ENCODE data around the gene SLC9A4.

Gene SLC9A4

DNA sequence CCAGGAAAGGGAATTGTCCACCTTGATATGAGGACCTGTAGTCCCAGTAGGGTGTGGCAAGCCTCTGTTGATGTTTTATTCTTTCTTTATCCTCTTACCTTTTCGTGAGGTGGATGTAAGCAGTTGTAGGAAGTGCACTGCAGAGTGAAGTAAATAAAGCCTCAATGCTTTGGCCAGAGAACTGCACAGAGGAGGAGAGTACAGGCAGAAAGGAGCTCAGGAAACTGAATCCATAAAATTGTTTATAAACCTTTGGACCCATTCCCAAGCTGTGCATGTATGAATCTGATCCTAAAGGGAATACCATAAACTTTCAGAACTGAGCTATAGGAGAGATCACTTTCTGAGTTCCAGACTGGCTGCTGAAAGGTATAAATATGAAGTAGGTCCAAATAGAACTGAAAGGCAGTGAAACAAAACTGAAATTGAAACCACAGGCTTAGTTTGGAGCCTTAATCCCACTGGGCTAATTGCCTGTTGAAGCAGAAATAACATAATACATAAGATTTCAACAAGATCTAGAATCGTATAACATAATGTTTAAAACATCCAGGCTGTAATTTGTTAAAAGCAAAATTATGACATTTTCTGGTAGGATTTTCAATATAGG, 17.9 kb upstream of the SLC9A4 start:
- no peak for DNase-seq

DNA sequence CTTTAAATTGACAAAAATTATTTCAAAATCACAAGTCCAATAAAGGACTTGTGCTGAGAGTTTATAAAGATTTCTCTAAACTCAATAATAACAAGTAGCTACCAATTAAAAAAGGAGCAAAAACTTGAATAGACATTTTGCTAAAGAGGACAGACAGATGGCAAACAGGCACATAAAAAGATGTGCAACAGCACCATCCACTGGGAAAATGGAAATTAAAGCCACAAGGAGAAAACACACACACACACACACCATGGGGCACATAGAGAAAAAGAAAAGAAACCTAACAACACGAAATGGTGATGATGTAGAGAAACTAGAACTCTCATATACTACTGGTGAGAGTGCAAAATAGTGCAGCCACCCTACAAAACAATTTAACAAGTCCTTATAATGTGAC, 12.6 kb upstream of the SLC9A4 start:
- DNase-seq, result no peak

DNA sequence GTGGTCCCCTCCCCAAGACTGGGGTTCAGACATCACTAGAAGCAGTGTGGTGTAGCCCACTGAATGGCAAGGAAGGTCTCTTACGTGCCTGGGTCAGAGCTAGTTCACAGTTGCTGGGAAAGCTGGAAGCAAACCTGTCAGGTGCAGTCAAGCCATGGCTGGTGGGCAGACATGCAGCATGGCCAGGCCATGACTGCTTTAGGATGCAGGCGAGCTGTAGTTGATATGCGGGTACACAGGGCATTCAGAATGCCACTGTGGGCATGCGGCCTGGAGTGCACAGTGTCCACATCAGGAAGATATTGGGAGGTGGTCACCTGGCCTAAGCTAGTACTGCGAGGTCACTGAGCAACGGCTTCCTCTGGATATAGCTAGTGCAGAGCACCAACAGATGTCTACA, 11.8 kb upstream of the SLC9A4 start:
- no peak for DNase-seq

DNA sequence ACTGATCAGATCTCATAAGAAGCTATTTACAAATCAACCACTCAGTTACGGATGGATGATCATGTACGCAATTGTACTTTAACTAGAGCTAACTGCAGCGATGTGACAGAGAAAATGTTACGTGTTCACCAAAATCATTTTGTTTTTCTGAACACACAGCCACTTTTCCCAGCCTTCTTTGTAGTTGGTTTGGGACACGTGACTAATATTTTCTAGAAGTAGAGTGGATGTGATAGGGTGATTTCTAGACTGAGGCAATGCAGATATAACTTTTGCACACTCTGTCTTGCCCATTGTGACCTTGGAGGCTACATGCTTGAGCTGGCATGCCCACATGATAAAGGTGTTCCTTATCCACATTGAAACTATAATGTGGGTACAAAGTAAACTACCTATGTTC, 9.9 kb upstream of the SLC9A4 start:
- no peak for DNase-seq

DNA sequence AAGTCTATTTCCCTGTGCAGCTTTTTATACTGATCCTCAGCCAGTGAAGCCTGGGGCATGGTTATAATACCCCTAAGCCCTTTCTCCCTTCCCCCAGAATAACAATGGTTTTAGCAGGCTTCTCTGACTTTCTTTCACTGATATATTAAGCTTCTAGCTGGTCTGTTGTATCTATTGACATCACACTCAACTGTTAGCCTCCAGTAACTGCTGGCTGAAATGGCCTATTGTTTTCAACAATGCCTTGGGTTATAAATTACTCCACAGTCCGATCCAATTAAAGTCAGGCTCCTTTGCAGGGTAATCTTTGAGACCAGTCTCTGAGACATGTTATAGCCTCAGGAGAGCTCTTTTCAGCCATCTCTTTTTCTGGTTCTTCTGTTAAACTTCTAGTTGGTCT, 2.9 kb upstream of the SLC9A4 start:
- no peak for DNase-seq

DNA sequence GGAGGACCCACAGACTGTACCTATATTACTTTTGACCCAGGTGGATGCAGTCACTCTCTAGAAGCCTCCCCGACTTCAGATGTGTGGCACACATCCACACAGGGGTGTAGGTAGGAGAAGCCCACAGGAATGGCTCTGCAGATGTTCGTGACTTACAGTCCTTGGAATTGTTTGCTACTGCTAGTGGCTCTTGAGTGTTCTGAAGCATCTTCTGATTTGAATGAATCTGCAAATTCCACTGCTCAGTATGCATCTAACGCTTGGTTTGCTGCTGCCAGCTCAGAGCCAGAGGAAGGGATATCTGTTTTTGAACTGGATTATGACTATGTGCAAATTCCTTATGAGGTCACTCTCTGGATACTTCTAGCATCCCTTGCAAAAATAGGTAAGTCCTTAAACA, 605 bp downstream of the SLC9A4 start:
- DNase-seq, result no peak

DNA sequence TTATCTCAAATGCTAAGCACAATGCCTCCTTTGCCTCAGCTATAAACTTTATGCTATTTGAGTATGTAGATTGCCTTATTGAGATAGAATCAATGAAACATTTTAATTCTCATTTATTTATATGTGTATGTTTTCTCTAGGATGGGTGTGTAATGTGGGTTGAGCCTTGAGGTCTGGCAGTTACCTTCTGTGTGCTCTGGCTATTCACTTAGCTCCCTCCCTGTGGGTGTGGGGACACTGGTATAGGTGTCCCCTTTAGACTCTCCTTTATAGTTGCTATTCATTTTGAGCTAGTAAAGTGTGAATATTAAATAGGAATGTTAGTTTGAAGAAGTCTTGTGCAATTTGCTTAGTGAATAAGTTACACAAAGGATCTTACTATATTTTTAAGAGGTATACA, 1.8 kb downstream of the SLC9A4 start:
- no peak for DNase-seq

DNA sequence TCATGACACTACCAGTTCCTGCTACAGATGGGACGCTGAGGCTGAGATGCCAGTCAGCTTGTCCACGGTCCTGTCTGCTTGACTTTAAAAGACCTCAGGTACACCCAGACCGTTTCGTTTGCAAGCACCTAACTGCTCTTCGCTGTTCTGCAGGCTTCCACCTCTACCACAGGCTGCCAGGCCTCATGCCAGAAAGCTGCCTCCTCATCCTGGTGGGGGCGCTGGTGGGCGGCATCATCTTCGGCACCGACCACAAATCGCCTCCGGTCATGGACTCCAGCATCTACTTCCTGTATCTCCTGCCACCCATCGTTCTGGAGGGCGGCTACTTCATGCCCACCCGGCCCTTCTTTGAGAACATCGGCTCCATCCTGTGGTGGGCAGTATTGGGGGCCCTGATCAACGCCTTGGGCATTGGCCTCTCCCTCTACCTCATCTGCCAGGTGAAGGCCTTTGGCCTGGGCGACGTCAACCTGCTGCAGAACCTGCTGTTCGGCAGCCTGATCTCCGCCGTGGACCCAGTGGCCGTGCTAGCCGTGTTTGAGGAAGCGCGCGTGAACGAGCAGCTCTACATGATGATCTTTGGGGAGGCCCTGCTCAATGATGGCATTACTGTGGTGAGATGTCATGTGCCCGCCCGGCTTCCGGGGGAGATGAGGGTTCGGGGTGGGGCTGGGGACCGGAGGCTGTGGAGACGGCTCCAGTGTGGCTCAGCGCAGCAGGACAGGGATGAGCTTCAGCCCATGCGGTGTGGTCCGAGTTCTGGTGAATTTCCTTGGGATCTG, 5.9 kb downstream of the SLC9A4 start:
- DNase-seq, result no peak

DNA sequence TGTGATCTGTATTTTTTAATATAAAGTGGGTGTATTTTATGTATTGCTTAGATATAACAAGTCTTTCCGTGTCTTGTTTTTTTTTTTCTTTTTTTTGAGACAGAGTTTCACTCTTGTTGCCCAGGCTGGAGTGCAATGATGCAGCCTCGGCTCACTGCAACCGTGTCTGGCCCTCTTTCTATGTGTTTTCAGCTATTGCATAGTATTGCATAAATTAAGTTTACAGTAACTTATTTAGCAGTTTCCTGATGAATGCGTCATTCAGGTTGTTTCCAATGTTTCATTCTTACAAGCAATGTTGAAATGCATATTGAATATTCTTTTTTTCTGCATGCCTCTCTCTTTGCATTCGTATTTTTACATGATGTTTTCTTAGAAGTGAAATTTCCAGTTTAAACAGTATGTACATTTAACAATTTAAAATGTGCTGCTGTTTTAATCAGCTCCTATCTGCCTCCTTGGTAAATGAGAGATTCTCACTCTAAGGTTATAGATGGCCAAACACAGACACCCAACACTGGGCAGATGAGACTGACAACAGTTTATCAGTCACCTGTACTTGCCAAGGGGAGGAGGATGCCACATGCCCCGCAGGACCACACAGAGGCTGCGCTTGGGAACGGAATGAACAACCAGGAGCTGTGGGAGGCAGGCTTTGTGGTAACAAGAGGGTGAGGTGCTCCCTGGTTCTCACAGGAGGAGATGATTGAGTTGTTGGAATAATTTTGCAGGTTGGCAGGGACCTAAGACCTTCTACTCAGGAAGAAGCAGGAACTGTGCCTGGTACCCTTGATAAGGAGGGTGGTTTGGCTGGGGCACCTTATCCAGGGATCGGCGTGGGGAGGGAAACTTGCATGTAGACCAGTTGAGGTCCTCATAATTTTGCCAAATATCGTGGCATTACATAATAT, 7.5 kb downstream of the SLC9A4 start:
- no peak for DNase-seq

DNA sequence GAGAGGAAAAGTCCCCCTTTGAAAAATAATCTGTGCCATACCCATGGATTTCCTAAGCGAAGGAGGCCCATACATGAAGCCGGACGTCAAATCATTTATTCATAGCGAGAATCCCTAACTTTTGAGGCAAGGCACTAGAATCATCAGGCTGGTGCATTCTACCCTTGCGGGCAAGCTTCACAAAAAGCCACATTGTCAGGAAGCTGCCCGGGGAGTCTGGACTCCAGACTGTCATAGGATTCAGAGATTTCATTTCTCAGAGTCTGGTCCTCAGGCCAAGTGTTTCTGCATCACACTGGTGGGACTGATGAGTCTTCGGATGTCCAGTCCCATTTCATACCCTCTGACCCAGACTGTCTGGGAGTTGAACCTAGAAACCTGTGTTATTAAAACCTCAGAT, 8.9 kb downstream of the SLC9A4 start:
- DNase-seq, result no peak

DNA sequence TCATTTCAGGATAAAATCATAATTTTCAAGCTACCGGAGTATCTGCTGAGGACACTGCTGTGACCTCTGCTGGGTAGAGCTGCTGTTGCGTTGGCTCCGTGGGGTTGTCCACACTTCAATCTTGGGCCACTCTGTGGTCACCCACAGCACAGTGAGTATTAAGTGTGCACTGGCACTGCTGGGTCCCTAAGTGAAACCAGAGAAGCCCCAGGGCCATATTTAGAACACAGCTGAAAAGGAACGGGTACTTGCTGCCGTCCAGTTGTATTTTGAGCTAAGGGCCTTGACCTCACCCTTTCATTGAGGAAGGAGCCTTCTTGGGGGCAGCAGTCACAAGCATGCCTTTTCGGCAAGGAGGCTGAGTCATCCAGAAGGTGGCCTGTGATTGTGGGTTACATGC, 10.1 kb downstream of the SLC9A4 start:
- DNase-seq, result no peak

DNA sequence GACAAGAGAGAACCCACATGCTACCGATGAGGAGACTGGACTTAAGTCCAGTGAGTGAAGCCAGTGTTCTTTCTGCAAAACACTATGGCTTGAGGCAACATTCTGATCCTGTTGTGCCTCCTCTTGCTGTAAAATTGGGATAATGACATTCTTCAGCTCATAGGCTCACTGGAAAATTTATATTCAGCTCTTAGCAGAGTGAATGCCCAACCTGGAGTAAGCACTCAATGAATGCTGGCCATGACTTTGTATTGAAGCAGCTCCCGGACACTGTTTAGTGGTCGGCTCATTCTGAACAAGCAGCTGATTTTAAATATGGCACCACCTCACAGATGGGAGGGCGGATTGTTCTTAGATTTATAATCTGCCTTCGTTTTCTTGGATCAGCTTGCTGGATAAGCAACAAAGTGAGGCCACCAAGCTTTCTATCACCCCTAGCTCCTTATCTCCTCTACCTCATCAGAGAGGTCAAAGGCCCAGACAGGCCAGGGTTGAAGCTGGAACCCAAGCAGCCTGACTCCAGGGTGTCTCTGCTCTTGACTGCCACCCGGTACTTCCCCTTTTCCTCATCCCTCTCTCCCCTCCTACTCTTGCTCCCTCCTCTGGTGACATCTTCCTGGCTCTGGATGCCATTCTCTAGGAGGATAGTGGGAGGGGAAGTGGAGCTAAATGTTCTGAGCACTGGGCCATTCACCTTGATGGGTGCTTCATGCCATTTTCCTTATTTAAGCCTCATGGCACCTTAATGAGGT, 11.5 kb downstream of the SLC9A4 start:
- DNase-seq, result no peak

DNA sequence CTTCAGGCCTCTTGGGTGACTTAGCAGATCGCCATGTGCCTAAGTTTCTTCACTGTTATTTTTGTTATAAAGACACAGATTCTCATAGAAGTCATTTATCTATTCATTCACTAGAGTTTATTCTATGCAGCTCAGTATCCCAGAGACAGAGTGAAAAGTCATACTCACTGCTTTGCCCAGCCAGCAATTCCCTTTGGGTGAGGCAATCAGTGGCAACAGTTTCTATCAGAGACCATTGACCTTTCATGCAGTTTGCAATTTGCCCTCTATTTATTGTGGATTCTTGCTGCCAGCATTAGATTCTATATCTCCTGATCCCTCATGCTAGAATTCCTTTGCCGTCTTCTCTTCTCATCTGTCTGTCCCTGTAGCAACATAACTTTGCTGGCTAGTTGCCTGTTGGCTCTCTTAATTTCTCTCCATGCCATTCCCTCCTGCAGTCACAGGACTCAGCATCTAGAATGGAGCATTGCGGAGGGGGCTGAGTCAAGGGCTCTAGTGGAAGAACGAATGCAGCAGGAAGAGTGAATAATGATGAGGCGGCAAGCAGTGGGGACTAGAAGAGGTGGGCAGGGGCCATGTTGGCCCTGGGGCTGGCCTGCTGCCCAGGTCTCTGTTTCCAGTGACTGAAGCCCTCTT, 12.2 kb downstream of the SLC9A4 start:
- no peak for DNase-seq

DNA sequence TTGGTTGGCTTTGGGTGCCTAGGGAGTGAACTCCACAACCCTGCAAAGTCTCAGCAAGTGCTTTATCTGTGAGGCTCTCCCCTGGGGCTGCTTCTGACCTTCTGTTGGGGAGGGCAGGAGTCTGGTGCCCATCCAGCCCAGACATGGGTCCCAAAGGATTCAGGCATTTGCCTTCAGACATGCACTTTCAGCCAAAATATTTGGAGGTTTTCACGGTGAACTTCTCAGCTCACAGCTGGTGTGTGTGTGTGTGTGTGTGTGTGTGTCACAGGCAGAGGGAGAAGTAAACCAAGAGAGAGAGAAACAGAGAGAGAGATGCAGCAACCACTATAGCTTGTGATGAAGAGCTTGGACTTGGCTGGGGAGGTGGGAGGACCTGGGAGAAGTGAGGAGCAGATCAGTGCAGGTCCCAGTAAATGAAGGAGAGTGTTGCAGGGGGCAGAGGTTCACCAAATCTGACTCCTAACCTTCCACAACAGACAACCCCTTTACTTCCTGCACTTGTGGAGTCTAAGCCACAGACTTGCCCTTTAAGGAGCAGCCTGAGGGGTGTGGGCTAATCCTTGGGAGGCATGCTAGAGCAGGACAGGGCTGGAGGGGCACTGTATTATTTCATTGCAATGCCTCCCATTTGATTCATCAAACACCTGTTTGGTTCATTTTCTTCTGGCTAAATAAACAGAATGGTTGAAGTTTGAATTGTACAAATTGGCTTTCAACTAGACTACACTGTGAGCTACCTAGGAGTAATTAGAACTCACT, 14.1 kb downstream of the SLC9A4 start:
- no peak for DNase-seq

DNA sequence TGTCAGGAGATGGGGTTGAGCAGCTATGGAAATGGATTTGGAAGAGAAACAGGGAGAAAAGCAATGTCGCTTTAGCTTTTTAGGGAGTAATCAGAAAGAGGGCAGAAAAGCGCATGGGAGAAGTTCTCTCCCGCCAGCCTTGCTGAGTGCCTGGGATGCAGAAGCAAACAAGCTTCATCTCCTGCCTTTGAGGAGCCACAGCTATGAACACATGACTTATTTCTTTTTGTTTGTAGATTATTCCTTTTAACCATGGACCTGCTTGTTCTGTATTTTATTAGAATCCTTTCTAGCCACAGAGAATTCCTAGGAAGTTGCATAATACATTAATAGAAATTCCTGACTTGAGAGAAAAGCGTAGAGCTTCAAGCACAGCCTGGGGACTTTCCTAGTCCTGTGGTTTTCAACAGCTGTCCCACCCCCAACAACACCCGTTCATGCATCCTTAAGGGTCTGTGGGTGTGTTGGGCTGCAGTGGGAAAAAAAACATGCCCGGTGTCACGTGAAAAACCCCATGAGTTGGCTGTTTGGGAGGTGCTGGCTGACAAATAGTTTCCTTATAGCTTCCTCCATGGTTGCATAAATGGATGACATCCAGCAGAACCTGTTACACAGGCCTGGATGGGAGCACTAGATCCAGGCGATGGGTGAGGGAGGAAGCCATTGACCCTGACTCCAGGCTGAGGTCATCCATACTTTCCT, 14.9 kb downstream of the SLC9A4 start:
- no peak for DNase-seq

DNA sequence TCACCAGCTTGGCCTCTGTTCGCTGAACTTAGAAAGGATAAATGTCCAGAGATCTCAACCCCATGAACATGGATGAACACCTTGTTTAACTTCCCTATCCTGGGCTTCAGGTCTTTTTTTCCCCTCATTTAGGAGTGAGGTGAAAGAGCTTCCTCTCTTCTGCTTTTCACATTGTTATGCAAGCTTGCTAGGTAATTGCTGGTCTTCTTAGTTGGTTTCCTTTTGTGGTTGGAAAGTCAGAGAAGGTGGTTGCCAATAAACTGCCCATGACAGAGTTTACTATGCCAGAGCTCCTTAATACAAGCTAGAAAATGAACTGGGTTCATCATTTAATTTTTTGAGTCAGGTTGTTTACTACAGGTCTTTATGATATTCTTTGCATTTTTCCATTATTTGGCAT, 16.6 kb downstream of the SLC9A4 start:
- no peak for DNase-seq

DNA sequence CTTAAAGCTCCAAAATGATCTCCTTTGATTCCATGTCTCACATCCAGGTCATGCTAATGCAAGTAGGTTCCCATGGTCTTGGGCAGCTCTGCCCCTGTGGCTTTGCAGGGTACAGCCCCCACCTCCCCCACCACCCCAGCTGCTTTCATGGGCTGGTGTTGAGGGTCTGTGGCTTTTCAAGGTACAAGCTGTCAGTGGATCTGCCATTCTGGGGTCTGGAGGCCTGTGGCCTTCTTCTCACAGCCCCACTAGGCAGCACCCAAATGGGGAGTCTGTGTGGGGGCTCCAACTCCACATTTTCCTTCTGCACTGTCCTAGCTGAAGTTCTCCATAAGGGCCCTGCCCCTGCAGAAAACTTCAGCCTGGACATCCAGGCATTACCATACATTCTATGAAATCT, 19.0 kb downstream of the SLC9A4 start:
- no peak for DNase-seq

DNA sequence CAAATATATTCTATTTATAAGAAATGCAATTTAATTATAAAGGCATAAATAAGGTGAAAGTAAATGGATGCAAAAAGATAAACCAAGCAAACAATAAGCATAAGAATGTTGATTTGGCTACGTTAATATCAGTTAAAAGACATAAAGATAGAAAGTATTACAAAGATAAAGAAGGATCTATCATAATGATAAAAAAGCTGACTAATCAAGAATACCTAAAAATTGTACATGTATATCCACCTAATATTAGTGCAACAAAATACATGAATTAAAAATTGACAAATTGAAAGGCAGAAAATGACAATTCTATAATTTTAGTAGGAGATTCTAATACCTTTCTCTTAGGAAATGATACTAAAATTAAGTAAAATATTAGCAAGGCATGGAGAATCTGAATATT, 21.5 kb downstream of the SLC9A4 start:
- DNase-seq, result no peak

DNA sequence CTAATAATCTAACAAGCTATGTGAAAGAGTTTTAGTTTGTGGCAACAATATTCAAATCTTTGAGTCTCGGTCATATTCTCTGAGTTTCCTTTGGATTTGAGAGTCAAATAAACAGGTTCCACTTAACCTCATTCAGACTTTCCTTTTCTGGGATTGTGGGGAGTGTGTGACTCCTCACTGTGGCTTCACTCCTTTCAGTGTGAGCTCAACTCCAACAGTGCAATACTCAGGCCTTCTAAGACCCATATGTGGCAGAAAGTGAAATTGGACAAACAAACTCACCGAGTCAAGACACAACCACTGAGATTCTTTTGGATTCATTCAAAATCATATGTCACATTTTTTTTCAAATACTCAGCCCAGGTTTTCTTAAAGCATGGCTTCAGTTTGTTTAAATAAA, 25.4 kb downstream of the SLC9A4 start:
- no peak for DNase-seq

DNA sequence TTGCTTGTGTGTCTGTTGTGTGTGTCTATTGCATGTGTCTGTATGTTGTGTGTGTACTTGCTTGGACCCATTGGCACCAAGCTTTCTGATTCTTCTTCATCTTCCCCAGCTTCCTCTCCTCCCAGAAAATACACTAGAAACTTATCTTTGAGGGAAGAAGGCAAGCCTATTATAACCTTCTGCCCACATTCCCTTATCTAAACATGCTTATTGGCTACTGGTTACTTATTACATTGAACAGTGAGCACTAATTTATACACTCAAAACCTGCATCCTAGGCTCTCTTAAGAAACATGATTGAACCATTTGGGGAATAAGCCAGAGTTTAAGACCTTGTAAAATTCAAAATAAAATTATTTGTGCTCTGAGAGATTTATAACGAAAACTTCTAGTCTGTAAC, 26.5 kb downstream of the SLC9A4 start:
- DNase-seq, result no peak

DNA sequence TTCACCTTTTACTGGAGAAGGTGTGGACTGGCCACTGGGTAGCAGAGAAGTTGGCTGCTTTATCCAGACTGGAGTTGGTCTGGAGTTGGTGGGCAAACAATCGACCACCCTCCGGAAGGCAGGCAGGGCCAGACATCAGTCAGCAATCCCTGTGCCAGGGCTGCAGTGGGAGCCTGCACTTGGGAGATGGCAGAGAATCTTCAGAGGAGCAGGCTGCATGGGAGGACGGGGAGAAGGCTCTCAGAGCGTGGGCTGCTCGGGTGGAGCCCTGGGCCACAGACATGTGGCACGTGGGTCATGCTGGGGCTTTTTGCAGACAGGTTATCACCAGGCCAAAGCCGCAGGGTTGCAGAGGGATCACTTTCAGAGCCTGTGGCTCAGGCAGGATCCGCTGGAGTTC, 29.6 kb downstream of the SLC9A4 start:
- no peak for DNase-seq

Data from SHP77 treated with DMSO at 0.1 percent for 48 hours (cell line).